ENCODE data around the gene ASNSD1.

GRCh38 chr2:189639007-189639609 is 22.2 kb upstream of the ASNSD1 start:
- TF ChIP-seq CTCF (IDR thresholded peaks at IDR 0.05) (no peak), ZFX (IDR thresholded peaks at IDR 0.05; ENCODE audit: borderline replicate concordance) (no peak)

All from 22Rv1 (cell line).